ENCODE measurements around the gene MLXIP.

DNA sequence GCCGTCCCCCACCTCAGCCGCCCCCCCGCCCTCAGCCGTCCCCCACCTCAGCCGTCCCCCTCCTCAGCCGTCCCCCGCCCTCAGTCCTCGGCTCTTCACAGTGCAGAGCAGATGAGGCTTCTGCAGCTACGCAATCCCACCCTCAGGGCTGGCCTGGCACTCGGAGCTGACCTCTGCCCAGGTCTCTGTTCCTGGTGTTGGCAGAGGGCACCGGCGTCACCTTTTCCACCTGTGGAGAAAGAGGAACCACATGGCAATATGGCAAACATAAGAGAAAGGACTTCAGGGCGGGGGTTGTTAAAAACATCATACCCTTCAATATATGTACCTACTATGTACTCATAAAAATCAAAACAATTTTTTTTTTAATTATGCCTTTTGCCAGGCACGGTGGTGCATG lies 45.8 kb downstream of the MLXIP start:
- TF ChIP-seq, protein P1, sequence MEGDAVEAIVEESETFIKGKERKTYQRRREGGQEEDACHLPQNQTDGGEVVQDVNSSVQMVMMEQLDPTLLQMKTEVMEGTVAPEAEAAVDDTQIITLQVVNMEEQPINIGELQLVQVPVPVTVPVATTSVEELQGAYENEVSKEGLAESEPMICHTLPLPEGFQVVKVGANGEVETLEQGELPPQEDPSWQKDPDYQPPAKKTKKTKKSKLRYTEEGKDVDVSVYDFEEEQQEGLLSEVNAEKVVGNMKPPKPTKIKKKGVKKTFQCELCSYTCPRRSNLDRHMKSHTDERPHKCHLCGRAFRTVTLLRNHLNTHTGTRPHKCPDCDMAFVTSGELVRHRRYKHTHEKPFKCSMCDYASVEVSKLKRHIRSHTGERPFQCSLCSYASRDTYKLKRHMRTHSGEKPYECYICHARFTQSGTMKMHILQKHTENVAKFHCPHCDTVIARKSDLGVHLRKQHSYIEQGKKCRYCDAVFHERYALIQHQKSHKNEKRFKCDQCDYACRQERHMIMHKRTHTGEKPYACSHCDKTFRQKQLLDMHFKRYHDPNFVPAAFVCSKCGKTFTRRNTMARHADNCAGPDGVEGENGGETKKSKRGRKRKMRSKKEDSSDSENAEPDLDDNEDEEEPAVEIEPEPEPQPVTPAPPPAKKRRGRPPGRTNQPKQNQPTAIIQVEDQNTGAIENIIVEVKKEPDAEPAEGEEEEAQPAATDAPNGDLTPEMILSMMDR (IDR thresholded peaks at IDR 0.05) = no peak
- TF ChIP-seq POLR2A (IDR thresholded peaks at IDR 0.05) = no peak
